ENCODE measurements around the gene MTUS2. TPM values are rescaled to one million over a fixed set of nuclear protein-coding genes. Genes with fewer than 3 reads are reported as not detected.

MTUS2 gene
- total RNA-seq, 5 donors from 2014 or later (not counting 1 experiment from before 2014, with no cell fraction given): 0.05 to 0.28 (median 0.12) TPM

GRCh38 chr13:29131881-29132668 is 311.9 kb downstream of the MTUS2 start:
- no peak overlapping the region for H3K4me3 Mint-ChIP-seq
- no peaks in the 10 kb centered on the region for H3K27me3 Mint-ChIP-seq
- H3K27ac Mint-ChIP-seq: no peak overlapping the region
- H3K9me3 Mint-ChIP-seq: peaks cover 6% of the 10 kb centered on the region in 3 donors
- ChIA-PET CTCF (no interaction called here), POLR2A (no interaction called here)
- H3K4me1 Mint-ChIP-seq: peaks cover 0 to 6% (median 1%) of the 10 kb centered on the region in 3 donors
- no peaks in the 10 kb centered on the region for H3K36me3 ChIP-seq (ENCODE audit: control insufficient read depth in 2 of 2, extremely low read depth in 1 of 2, insufficient read depth in 1 of 2, low read length in 1 of 2)
- WGBS (ENCODE audit: insufficient coverage): no CpG with 5 or more reads among the region's 4 CpGs
- H3K27me3 ChIP-seq (replicated peaks in 1 of 2; ENCODE audit: control insufficient read depth in 2 of 2, extremely low read depth in 1 of 2, insufficient read depth in 2 of 2, low read length in 1 of 2): no peaks in the 10 kb centered on the region
- no peak for ATAC-seq (replicated peaks in 1 of 4)
- no peaks in the 10 kb centered on the region for H3K4me1 ChIP-seq (ENCODE audit: control insufficient read depth in 1 of 2, extremely low read depth in 1 of 2, insufficient read depth in 2 of 2, low read length in 2 of 2)
- H3K4me3 ChIP-seq (ENCODE audit: control insufficient read depth in 1 of 2, extremely low read depth in 1 of 2, low read length in 1 of 2): no peak overlapping the region
- DNase-seq: no peak
- no peak overlapping the region for H3K27ac ChIP-seq (ENCODE audit: low read length)
- H3K36me3 Mint-ChIP-seq: no peaks in the 10 kb centered on the region
- H3K9me3 ChIP-seq: no peaks in the 10 kb centered on the region

- no peaks in the 10 kb centered on the region for H3K4me1 ChIP-seq (ENCODE audit: control insufficient read depth in 1 of 2, extremely low read depth in 1 of 2, insufficient read depth in 2 of 2, low read length in 2 of 2)
- no peaks in the 10 kb centered on the region for H3K27me3 ChIP-seq (replicated peaks in 1 of 2; ENCODE audit: control insufficient read depth in 2 of 2, extremely low read depth in 1 of 2, insufficient read depth in 2 of 2, low read length in 1 of 2)
- H3K27me3 Mint-ChIP-seq: peaks cover 2 to 4% of the 10 kb centered on the region in 2 donors
- no peaks in the 10 kb centered on the region for H3K36me3 ChIP-seq (ENCODE audit: control insufficient read depth in 2 of 2, extremely low read depth in 1 of 2, insufficient read depth in 1 of 2, low read length in 1 of 2)
- no peak overlapping the region for H3K4me3 ChIP-seq (ENCODE audit: control insufficient read depth in 1 of 2, extremely low read depth in 1 of 2, low read length in 1 of 2)
- H3K27ac ChIP-seq (ENCODE audit: low read length): no peak overlapping the region
- no peaks in the 10 kb centered on the region for H3K9me3 ChIP-seq
- no peaks in the 10 kb centered on the region for H3K36me3 Mint-ChIP-seq
- H3K9me3 Mint-ChIP-seq: peaks cover 9 to 14% (median 10%) of the 10 kb centered on the region in 3 donors
- POLR2A ChIA-PET: no interaction called here
- CTCF ChIA-PET: no interaction called here
- ATAC-seq (replicated peaks in 1 of 4): no peak
- WGBS (ENCODE audit: insufficient coverage): 100% methylated on average over 1 of the region's 2 CpGs
- H3K4me3 Mint-ChIP-seq: no peak overlapping the region
- H3K27ac Mint-ChIP-seq: no peak overlapping the region
- no peak for DNase-seq
- peaks cover 0 to 4% (median 0%) of the 10 kb centered on the region in 3 donors for H3K4me1 Mint-ChIP-seq
Observed at GRCh38 chr13:29136341-29136740, 316.2 kb downstream of the MTUS2 start.

- no CpG with 5 or more reads among the region's 1 CpG for WGBS (ENCODE audit: insufficient coverage)
- Histone ChIP-seq H3K4me1 (ENCODE audit: control insufficient read depth in 1 of 2, extremely low read depth in 1 of 2, insufficient read depth in 2 of 2, low read length in 2 of 2) (no peaks in the 10 kb centered on the region), H3K27me3 (replicated peaks in 1 of 2; ENCODE audit: control insufficient read depth in 2 of 2, extremely low read depth in 1 of 2, insufficient read depth in 2 of 2, low read length in 1 of 2) (no peaks in the 10 kb centered on the region), H3K36me3 (ENCODE audit: control insufficient read depth in 2 of 2, extremely low read depth in 1 of 2, insufficient read depth in 1 of 2, low read length in 1 of 2) (no peaks in the 10 kb centered on the region), H3K9me3 (no peaks in the 10 kb centered on the region), H3K27ac (ENCODE audit: low read length) (no peak overlapping the region), H3K4me3 (ENCODE audit: control insufficient read depth in 1 of 2, extremely low read depth in 1 of 2, low read length in 1 of 2) (no peak overlapping the region)
- ATAC-seq (replicated peaks in 1 of 4) (no peak), DNase-seq (no peak)
- CTCF ChIA-PET: no interaction called here
- POLR2A ChIA-PET: no interaction called here
- H3K36me3 Mint-ChIP-seq: no peaks in the 10 kb centered on the region
- no peak overlapping the region for H3K27ac Mint-ChIP-seq
- no peak overlapping the region for H3K4me3 Mint-ChIP-seq
- peaks cover 9 to 14% (median 10%) of the 10 kb centered on the region in 3 donors for H3K9me3 Mint-ChIP-seq
- peaks cover 0 to 4% (median 0%) of the 10 kb centered on the region in 3 donors for H3K4me1 Mint-ChIP-seq
- H3K27me3 Mint-ChIP-seq: peaks cover 2 to 4% of the 10 kb centered on the region in 2 donors
Observed at GRCh38 chr13:29137016-29137415, 316.9 kb downstream of the MTUS2 start.

GRCh38 chr13:29137995-29138394 is 317.9 kb downstream of the MTUS2 start:
- Mint-ChIP-seq H3K27ac (no peak overlapping the region), H3K4me3 (no peak overlapping the region), H3K27me3 (peaks cover 2 to 7% of the 10 kb centered on the region in 2 donors), H3K36me3 (no peaks in the 10 kb centered on the region), H3K4me1 (peaks cover 0 to 4% (median 0%) of the 10 kb centered on the region in 3 donors), H3K9me3 (peaks cover 10 to 14% (median 12%) of the 10 kb centered on the region in 3 donors)
- CTCF ChIA-PET: no interaction called here
- ATAC-seq (replicated peaks in 1 of 4): no peak
- Histone ChIP-seq H3K4me1 (ENCODE audit: control insufficient read depth in 1 of 2, extremely low read depth in 1 of 2, insufficient read depth in 2 of 2, low read length in 2 of 2) (no peaks in the 10 kb centered on the region), H3K36me3 (ENCODE audit: control insufficient read depth in 2 of 2, extremely low read depth in 1 of 2, insufficient read depth in 1 of 2, low read length in 1 of 2) (no peaks in the 10 kb centered on the region), H3K27me3 (replicated peaks in 1 of 2; ENCODE audit: control insufficient read depth in 2 of 2, extremely low read depth in 1 of 2, insufficient read depth in 2 of 2, low read length in 1 of 2) (no peaks in the 10 kb centered on the region), H3K27ac (ENCODE audit: low read length) (no peak overlapping the region), H3K4me3 (ENCODE audit: control insufficient read depth in 1 of 2, extremely low read depth in 1 of 2, low read length in 1 of 2) (no peak overlapping the region), H3K9me3 (no peaks in the 10 kb centered on the region)
- POLR2A ChIA-PET: no interaction called here
- WGBS (ENCODE audit: insufficient coverage): 29% methylated on average over 1 of the region's 1 CpG
- no peak for DNase-seq

GRCh38 chr13:29140277-29140676 is 320.1 kb downstream of the MTUS2 start:
- POLR2A ChIA-PET: no interaction called here
- Mint-ChIP-seq H3K4me3 (no peak overlapping the region), H3K27me3 (peaks cover 2 to 7% of the 10 kb centered on the region in 2 donors), H3K36me3 (no peaks in the 10 kb centered on the region), H3K27ac (no peak overlapping the region), H3K4me1 (no peaks in the 10 kb centered on the region), H3K9me3 (peaks cover 8 to 19% (median 12%) of the 10 kb centered on the region in 3 donors)
- CTCF ChIA-PET: no interaction called here
- H3K36me3 ChIP-seq (ENCODE audit: control insufficient read depth in 2 of 2, extremely low read depth in 1 of 2, insufficient read depth in 1 of 2, low read length in 1 of 2): no peaks in the 10 kb centered on the region
- WGBS (ENCODE audit: insufficient coverage): 23% methylated on average over 2 of the region's 4 CpGs
- no peak for DNase-seq
- no peak for ATAC-seq (replicated peaks in 1 of 4)
- H3K9me3 ChIP-seq: no peaks in the 10 kb centered on the region
- no peak overlapping the region for H3K27ac ChIP-seq (ENCODE audit: low read length)
- no peaks in the 10 kb centered on the region for H3K27me3 ChIP-seq (replicated peaks in 1 of 2; ENCODE audit: control insufficient read depth in 2 of 2, extremely low read depth in 1 of 2, insufficient read depth in 2 of 2, low read length in 1 of 2)
- H3K4me1 ChIP-seq (ENCODE audit: control insufficient read depth in 1 of 2, extremely low read depth in 1 of 2, insufficient read depth in 2 of 2, low read length in 2 of 2): no peaks in the 10 kb centered on the region
- H3K4me3 ChIP-seq (ENCODE audit: control insufficient read depth in 1 of 2, extremely low read depth in 1 of 2, low read length in 1 of 2): no peak overlapping the region

- ChIA-PET CTCF (no interaction called here), POLR2A (no interaction called here)
- H3K27ac ChIP-seq (ENCODE audit: low read length): no peak overlapping the region
- Mint-ChIP-seq H3K9me3 (peaks cover 3 to 9% (median 5%) of the 10 kb centered on the region in 3 donors), H3K27me3 (peaks cover 2 to 7% of the 10 kb centered on the region in 2 donors), H3K27ac (no peak overlapping the region), H3K36me3 (no peaks in the 10 kb centered on the region), H3K4me3 (no peak overlapping the region), H3K4me1 (no peaks in the 10 kb centered on the region)
- H3K9me3 ChIP-seq: no peaks in the 10 kb centered on the region
- DNase-seq: no peak
- ATAC-seq (replicated peaks in 1 of 4): no peak
- no CpG with 5 or more reads among the region's 1 CpG for WGBS (ENCODE audit: insufficient coverage)
- no peaks in the 10 kb centered on the region for H3K27me3 ChIP-seq (replicated peaks in 1 of 2; ENCODE audit: control insufficient read depth in 2 of 2, extremely low read depth in 1 of 2, insufficient read depth in 2 of 2, low read length in 1 of 2)
- H3K4me3 ChIP-seq (ENCODE audit: control insufficient read depth in 1 of 2, extremely low read depth in 1 of 2, low read length in 1 of 2): no peak overlapping the region
- no peaks in the 10 kb centered on the region for H3K36me3 ChIP-seq (ENCODE audit: control insufficient read depth in 2 of 2, extremely low read depth in 1 of 2, insufficient read depth in 1 of 2, low read length in 1 of 2)
- H3K4me1 ChIP-seq (ENCODE audit: control insufficient read depth in 1 of 2, extremely low read depth in 1 of 2, insufficient read depth in 2 of 2, low read length in 2 of 2): no peaks in the 10 kb centered on the region
Observed at GRCh38 chr13:29143847-29144246, 323.7 kb downstream of the MTUS2 start.

All from T-cell (primary cell).